ENCODE data around the gene PPM1J. TPM values are rescaled to one million over a fixed set of nuclear protein-coding genes. Genes with fewer than 3 reads are reported as not detected.

PPM1J gene, protein sequence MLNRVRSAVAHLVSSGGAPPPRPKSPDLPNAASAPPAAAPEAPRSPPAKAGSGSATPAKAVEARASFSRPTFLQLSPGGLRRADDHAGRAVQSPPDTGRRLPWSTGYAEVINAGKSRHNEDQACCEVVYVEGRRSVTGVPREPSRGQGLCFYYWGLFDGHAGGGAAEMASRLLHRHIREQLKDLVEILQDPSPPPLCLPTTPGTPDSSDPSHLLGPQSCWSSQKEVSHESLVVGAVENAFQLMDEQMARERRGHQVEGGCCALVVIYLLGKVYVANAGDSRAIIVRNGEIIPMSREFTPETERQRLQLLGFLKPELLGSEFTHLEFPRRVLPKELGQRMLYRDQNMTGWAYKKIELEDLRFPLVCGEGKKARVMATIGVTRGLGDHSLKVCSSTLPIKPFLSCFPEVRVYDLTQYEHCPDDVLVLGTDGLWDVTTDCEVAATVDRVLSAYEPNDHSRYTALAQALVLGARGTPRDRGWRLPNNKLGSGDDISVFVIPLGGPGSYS
- total RNA-seq (2014; rRNA removed) (0.80 and 1.4 TPM in 2 replicates), Bru-seq, nascent RNA (percentile 24 among the genes with signal in this experiment), BruChase-seq, experiment 1, labeled RNA remaining after a 6-hour chase (percentile 22 among the genes with signal in this experiment), BruChase-seq, experiment 2, labeled RNA remaining after a 2-hour chase (percentile 23 among the genes with signal in this experiment)
- long read RNA-seq, partial matches to known transcripts: 0 of 5 reads
- long read RNA-seq, other reads (novel, unspliced or antisense): 5 of 5 reads

GRCh38 chr1:112715264-112716053 lies at the start of gene PPM1J:
TSS of gene PPM1J (minus strand) at chr1:112715332. CDS start at chr1:112715301, 31 bp downstream.
- intact Hi-C loops (cut with micrococcal nuclease): loop anchor here (1.0 to 5.0 kb wide), 6 partner anchors 89 to 962 kb away; partner anchors contain the start of genes LRIG2 and SLC16A1
- no peaks in the 10 kb centered on the region for H3K79me2 ChIP-seq (ENCODE audit: low read length)
- ATAC-seq (peak; percentile 78), DNase-seq (peak; percentile 97)
- BruUV-seq (replicated peaks): no TSS peak
- H3K4me2 ChIP-seq (ENCODE audit: low read length): peak within 1 kb of the TSS; percentile 92
- H3F3A ChIP-seq (ENCODE audit: low read length, unreplicated experiment): no peaks in the 10 kb centered on the region
- no peaks in the 10 kb centered on the region for H3K36me3 ChIP-seq (ENCODE audit: low read depth, low read length)
- peak within 1 kb of the TSS; percentile 46 for H3K9ac ChIP-seq (ENCODE audit: low read length)
- H3K4me1 ChIP-seq (ENCODE audit: insufficient read depth, low read length): peaks cover 13% of the 10 kb centered on the region; the same call in 1 of the 2 replicates
- H3K27me3 ChIP-seq (ENCODE audit: low read length): no peaks in the 10 kb centered on the region
- ChIA-PET CTCF (interaction anchor here (0.5 to 3.0 kb wide), 10 partner anchors 42 to 357 kb away, joined by 3 to 23 read pairs (median 4); partner anchors contain the start of gene LRIG2), POLR2A (ENCODE audit: unreplicated experiment) (interaction anchor here (0.6 kb wide), 2 partner anchors 43 to 96 kb away, joined by 3 to 7 read pairs; partner anchors contain the start of gene ST7L)
- peak within 1 kb of the TSS; percentile 70 for H3K4me3 ChIP-seq (ENCODE audit: low read length)
- no peaks in the 10 kb centered on the region for H3K9me3 ChIP-seq (ENCODE audit: low read length)
- peak within 1 kb of the TSS; percentile 88 for H2AFZ ChIP-seq (ENCODE audit: low read length)
- H4K20me1 ChIP-seq (ENCODE audit: low read length): no peaks in the 10 kb centered on the region
- TF ChIP-seq, protein P1, sequence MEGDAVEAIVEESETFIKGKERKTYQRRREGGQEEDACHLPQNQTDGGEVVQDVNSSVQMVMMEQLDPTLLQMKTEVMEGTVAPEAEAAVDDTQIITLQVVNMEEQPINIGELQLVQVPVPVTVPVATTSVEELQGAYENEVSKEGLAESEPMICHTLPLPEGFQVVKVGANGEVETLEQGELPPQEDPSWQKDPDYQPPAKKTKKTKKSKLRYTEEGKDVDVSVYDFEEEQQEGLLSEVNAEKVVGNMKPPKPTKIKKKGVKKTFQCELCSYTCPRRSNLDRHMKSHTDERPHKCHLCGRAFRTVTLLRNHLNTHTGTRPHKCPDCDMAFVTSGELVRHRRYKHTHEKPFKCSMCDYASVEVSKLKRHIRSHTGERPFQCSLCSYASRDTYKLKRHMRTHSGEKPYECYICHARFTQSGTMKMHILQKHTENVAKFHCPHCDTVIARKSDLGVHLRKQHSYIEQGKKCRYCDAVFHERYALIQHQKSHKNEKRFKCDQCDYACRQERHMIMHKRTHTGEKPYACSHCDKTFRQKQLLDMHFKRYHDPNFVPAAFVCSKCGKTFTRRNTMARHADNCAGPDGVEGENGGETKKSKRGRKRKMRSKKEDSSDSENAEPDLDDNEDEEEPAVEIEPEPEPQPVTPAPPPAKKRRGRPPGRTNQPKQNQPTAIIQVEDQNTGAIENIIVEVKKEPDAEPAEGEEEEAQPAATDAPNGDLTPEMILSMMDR (conservative IDR thresholded peaks at IDR 0.05; ENCODE audit: low read depth, low read length): no peak
- no peak for TF ChIP-seq EZH2 (IDR thresholded peaks at IDR 0.05; ENCODE audit: low read length, unreplicated experiment)
- TF ChIP-seq EZH2phosphoT487 (IDR thresholded peaks at IDR 0.05; ENCODE audit: borderline replicate concordance, low read length): no peak
- H3K9me2 ChIP-seq (replicated peaks; ENCODE audit: low read length): no peaks in the 10 kb centered on the region
- no peak within 1 kb of the TSS for H3K27ac ChIP-seq (ENCODE audit: low read length)

GRCh38 chr1:112762541-112763500 lies 47.7 kb upstream of the PPM1J start:
- CTCF ChIA-PET: interaction anchor here (1.2 kb wide), 1 partner anchor 97 kb away, joined by 4 read pairs; no protein-coding TSS in a partner anchor
- 0 out of 2 replicates have a peak, but pooled peaks have one; percentile 20 for ATAC-seq
- no peak overlapping the region for H3K9ac ChIP-seq (ENCODE audit: low read length)

More at GRCh38 chr1:112762541-112763500, 47.7 kb upstream of the PPM1J start:
- no TSS peak for BruUV-seq (replicated peaks)
- DNase-seq: peak; percentile 39
- Histone ChIP-seq H3K27me3 (ENCODE audit: low read length) (no peaks in the 10 kb centered on the region), H3K79me2 (ENCODE audit: low read length) (no peaks in the 10 kb centered on the region), H3F3A (ENCODE audit: low read length, unreplicated experiment) (no peaks in the 10 kb centered on the region), H3K9me3 (ENCODE audit: low read length) (no peaks in the 10 kb centered on the region), H3K4me3 (ENCODE audit: low read length) (no peak overlapping the region), H4K20me1 (ENCODE audit: low read length) (no peaks in the 10 kb centered on the region), H3K4me2 (ENCODE audit: low read length) (no peak overlapping the region), H3K4me1 (ENCODE audit: insufficient read depth, low read length) (no peaks in the 10 kb centered on the region), H3K36me3 (ENCODE audit: low read depth, low read length) (no peaks in the 10 kb centered on the region), H3K27ac (ENCODE audit: low read length) (no peak overlapping the region), H2AFZ (ENCODE audit: low read length) (peak overlapping the region; percentile 40), H3K9me2 (replicated peaks; ENCODE audit: low read length) (no peaks in the 10 kb centered on the region)
- no peak for TF ChIP-seq EZH2phosphoT487 (IDR thresholded peaks at IDR 0.05; ENCODE audit: borderline replicate concordance, low read length)
- POLR2A ChIA-PET (ENCODE audit: unreplicated experiment): interaction anchor here (0.6 kb wide), 1 partner anchor 32 kb away, joined by 7 read pairs; no protein-coding TSS in a partner anchor
- intact Hi-C loops (cut with micrococcal nuclease): no loop called here
